ENCODE results near the gene NRXN3.

NRXN3 gene

DNA sequence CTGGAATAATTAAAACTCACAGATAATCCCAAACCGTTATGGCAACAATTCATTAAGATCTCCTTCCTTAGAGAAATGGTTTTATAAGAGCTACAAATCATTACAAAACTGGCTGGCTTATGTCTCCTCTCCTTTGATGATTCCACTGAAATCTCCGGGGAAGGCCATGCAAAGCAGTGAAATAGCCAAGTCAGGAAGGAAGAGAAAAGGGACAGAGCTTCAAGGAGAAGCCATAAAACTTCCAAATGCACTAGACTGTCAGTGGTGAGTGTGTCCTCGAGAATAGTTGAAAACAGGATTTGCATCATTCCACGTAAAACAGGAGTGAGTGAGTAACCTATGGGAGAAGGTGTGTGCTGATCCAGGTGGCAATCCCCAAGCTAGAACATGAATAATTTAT lies 1711.1 kb downstream of the NRXN3 start:
- Histone ChIP-seq H3K27ac (ENCODE audit: low read depth, low read length) (no peak overlapping the region), H3K4me1 (ENCODE audit: control insufficient read depth, insufficient read depth, low read length) (no peaks in the 10 kb centered on the region), H3K4me3 (ENCODE audit: low read length) (no peak overlapping the region), H3K36me3 (ENCODE audit: control insufficient read depth, insufficient read depth, low read length) (no peaks in the 10 kb centered on the region), H3K27me3 (ENCODE audit: control insufficient read depth, insufficient read depth, low read length) (no peaks in the 10 kb centered on the region), H3K9ac (ENCODE audit: low read length) (no peak overlapping the region)

DNA sequence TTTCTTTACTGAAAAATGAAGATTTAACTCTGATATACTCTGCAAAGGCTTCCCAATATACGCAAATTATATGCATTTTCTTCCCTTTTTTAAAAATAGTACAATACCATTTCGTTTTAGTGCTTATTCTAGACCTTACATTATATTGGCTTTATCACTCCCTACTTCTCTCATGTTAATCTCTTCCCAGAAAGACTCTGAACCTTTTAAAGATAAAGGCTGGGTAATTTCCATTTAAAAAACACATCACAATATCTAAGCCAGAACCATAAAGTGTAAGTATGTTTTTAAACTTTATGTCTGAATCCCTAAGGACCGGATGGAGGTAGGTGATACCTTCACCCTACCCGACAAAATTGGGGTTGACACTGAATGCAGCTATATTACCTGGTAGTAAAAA lies 1720.4 kb downstream of the NRXN3 start:
- H3K27ac ChIP-seq (ENCODE audit: low read depth, low read length), result no peak overlapping the region
- H3K9ac ChIP-seq (ENCODE audit: low read length), result no peak overlapping the region
- no peaks in the 10 kb centered on the region for H3K27me3 ChIP-seq (ENCODE audit: control insufficient read depth, insufficient read depth, low read length)
- no peaks in the 10 kb centered on the region for H3K36me3 ChIP-seq (ENCODE audit: control insufficient read depth, insufficient read depth, low read length)
- H3K4me3 ChIP-seq (ENCODE audit: low read length), result no peak overlapping the region
- H3K4me1 ChIP-seq (ENCODE audit: control insufficient read depth, insufficient read depth, low read length), result no peaks in the 10 kb centered on the region

DNA sequence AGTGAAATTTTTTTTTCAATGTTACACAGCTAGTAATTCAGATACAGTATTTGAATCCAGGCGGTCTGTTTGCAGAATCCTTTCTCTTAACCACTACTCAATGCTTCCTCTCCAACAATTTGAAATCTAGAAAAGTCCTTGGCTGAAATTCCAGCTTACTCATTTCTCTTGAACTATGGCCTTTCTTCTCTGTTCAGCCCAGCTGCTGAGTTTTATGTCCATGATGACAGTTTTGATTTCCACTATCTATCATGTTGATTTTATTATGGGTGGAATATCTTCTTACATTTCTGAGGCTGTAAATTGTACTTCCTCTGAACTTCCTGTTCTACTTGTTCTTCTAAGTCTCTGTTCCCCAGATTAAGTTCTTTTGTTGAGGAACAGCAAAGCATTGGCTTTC lies 1725.8 kb downstream of the NRXN3 start:
- no peaks in the 10 kb centered on the region for H3K36me3 ChIP-seq (ENCODE audit: control insufficient read depth, insufficient read depth, low read length)
- no peak overlapping the region for H3K9ac ChIP-seq (ENCODE audit: low read length)

DNA sequence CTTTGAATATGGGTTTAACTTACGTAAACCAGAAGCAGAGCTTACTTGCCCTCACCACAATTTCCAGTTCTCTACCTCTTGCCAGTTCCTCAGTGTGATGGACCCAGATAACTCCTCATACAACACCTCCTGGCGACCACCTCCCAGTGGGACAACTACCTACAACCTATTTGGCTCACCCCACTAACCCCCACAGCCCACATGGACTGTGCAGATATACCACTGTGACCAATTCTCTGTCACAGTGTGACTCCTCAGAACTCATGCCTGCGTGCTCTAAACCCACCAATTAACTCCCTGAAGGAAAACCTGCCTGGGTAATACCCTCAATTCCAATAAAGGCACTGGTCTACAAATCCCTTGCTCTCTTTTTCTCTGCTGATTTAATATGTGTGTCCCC lies 1729.4 kb downstream of the NRXN3 start:
- Histone ChIP-seq H3K4me3 (ENCODE audit: low read length) (no peak overlapping the region), H3K4me1 (ENCODE audit: control insufficient read depth, insufficient read depth, low read length) (no peaks in the 10 kb centered on the region), H3K9ac (ENCODE audit: low read length) (no peak overlapping the region), H3K27me3 (ENCODE audit: control insufficient read depth, insufficient read depth, low read length) (no peaks in the 10 kb centered on the region), H3K27ac (ENCODE audit: low read depth, low read length) (no peak overlapping the region), H3K36me3 (ENCODE audit: control insufficient read depth, insufficient read depth, low read length) (no peaks in the 10 kb centered on the region)

More for the DNA sequence above, 1725.8 kb downstream of the NRXN3 start:
- H3K27me3 ChIP-seq (ENCODE audit: control insufficient read depth, insufficient read depth, low read length), result no peaks in the 10 kb centered on the region
- no peak overlapping the region for H3K4me3 ChIP-seq (ENCODE audit: low read length)
- H3K27ac ChIP-seq (ENCODE audit: low read depth, low read length), result no peak overlapping the region
- H3K4me1 ChIP-seq (ENCODE audit: control insufficient read depth, insufficient read depth, low read length), result no peaks in the 10 kb centered on the region

DNA sequence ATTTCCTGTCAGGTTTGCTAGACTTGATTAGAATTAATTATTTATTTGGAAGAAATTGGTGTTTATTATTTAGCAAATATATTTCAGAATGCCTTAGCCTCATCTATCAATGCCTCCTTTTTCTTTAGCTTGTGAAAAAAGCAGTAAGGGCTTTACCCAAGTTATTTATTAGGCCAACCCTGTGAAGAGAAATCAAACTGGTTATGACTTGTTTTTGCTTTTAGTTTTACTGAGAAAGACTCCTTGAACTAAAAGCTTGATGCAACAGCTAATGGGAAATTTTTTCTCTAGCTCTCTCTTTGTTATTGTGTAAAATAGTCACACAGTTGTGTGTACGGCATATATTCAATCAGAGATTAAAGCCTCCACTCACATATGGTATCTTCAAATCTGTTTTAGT lies 1734.3 kb downstream of the NRXN3 start:
- Histone ChIP-seq H3K9ac (ENCODE audit: low read length) (no peak overlapping the region), H3K36me3 (ENCODE audit: control insufficient read depth, insufficient read depth, low read length) (no peaks in the 10 kb centered on the region), H3K27me3 (ENCODE audit: control insufficient read depth, insufficient read depth, low read length) (no peaks in the 10 kb centered on the region), H3K4me3 (ENCODE audit: low read length) (no peak overlapping the region), H3K27ac (ENCODE audit: low read depth, low read length) (no peak overlapping the region), H3K4me1 (ENCODE audit: control insufficient read depth, insufficient read depth, low read length) (no peaks in the 10 kb centered on the region)

DNA sequence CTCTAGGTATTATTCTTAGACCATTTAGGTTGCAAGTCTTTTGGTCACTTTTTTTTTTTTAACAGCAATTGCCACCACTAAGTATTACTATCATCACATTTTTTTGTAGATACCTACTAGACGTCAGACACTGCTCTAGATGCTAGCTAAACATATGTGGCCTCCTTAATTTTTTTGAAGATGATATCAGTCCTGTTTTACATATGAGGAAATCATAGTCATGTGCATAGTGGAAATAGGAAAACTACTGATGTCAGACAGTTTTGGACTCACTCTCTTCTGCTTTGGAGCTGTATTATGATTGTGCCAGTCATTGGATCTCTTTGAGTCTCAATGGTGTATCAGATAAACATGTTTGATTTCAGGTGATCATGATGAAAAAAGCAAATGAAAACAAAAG lies 1736.8 kb downstream of the NRXN3 start:
- H3K27ac ChIP-seq (ENCODE audit: low read depth, low read length), result no peak overlapping the region
- H3K9ac ChIP-seq (ENCODE audit: low read length), result no peak overlapping the region
- H3K27me3 ChIP-seq (ENCODE audit: control insufficient read depth, insufficient read depth, low read length), result no peaks in the 10 kb centered on the region
- no peak overlapping the region for H3K4me3 ChIP-seq (ENCODE audit: low read length)
- no peaks in the 10 kb centered on the region for H3K4me1 ChIP-seq (ENCODE audit: control insufficient read depth, insufficient read depth, low read length)
- H3K36me3 ChIP-seq (ENCODE audit: control insufficient read depth, insufficient read depth, low read length), result no peaks in the 10 kb centered on the region

DNA sequence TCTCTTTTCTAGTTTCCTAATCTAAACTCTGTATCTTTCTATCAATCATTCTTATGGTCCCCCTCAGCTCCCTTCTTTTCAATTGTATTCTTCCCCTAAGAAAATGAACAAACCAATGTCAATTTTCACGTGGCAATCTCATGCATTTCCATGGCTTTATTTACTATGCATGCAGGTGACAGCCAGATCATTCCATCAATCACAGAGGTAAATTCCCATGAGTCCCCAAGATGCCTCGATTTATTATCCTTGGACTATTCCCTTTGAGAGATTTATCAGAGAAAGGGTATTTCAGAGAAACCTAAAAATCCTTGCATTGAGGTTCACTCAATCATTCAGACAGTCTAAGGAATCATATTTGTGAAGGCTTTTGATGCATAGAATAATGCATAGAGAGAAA lies 1739.9 kb downstream of the NRXN3 start:
- Histone ChIP-seq H3K4me3 (ENCODE audit: low read length) (no peak overlapping the region), H3K36me3 (ENCODE audit: control insufficient read depth, insufficient read depth, low read length) (no peaks in the 10 kb centered on the region), H3K27ac (ENCODE audit: low read depth, low read length) (no peak overlapping the region), H3K9ac (ENCODE audit: low read length) (no peak overlapping the region), H3K4me1 (ENCODE audit: control insufficient read depth, insufficient read depth, low read length) (no peaks in the 10 kb centered on the region), H3K27me3 (ENCODE audit: control insufficient read depth, insufficient read depth, low read length) (no peaks in the 10 kb centered on the region)

DNA sequence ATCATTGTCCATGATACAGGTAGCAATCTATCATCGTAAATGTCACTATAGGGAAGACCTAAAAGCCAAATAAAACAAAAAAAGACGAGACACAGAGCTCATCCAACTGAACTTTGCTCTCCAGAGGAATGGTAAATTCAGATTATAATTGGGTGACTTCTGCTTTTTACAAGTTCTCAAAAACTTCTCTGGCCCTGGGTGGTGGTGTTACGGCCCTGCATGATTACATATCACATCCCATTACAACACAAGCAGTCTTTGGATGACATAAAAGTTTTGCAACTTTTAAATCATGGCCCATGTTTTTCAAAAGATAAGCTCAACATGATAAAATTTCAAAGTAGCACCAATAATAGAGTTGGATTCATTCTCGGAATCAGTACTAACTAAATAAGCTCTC lies 1741.6 kb downstream of the NRXN3 start:
- H3K27ac ChIP-seq (ENCODE audit: low read depth, low read length), result no peak overlapping the region
- no peaks in the 10 kb centered on the region for H3K27me3 ChIP-seq (ENCODE audit: control insufficient read depth, insufficient read depth, low read length)
- H3K4me1 ChIP-seq (ENCODE audit: control insufficient read depth, insufficient read depth, low read length), result no peaks in the 10 kb centered on the region
- no peak overlapping the region for H3K4me3 ChIP-seq (ENCODE audit: low read length)
- H3K36me3 ChIP-seq (ENCODE audit: control insufficient read depth, insufficient read depth, low read length), result no peaks in the 10 kb centered on the region
- H3K9ac ChIP-seq (ENCODE audit: low read length), result no peak overlapping the region

DNA sequence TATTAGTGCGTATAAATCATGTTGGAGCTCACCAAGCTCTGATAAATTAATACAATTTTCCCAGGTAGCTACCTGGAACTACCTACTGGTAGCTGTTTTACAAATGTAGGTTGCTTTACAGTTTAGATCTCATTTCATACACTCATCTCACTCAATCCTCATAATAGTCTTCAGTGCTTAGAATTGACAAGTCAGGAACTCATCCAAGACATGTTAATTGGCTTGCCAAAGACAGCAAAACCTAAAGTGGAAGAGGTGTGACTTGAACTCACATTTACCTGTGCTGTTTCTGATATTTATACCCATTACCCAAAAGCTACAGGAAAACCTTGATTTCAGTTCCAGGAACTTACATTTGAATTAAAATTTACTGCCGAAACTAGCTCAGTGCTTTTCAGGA lies 1744.4 kb downstream of the NRXN3 start:
- Histone ChIP-seq H3K4me1 (ENCODE audit: control insufficient read depth, insufficient read depth, low read length) (no peaks in the 10 kb centered on the region), H3K4me3 (ENCODE audit: low read length) (no peak overlapping the region), H3K36me3 (ENCODE audit: control insufficient read depth, insufficient read depth, low read length) (no peaks in the 10 kb centered on the region), H3K27me3 (ENCODE audit: control insufficient read depth, insufficient read depth, low read length) (no peaks in the 10 kb centered on the region), H3K9ac (ENCODE audit: low read length) (no peak overlapping the region), H3K27ac (ENCODE audit: low read depth, low read length) (no peak overlapping the region)

DNA sequence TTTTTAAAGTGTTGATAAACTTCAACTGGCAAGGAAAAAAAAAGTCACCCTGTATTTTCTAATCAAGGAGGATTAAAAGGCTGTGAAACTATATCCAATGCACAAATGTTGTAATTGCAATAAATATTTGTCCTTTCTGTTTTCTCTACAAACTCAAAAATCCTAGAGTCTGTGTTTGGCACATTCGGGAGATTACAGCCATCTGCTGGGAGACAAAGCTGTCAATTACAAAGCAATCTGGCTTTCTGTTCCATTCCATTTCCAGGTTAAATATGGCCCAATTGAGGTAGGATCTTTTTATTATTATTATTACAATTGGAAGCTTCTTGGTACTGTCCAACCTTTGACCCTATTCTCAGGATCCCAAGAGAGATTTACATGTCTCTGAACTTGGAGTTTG lies 1745.2 kb downstream of the NRXN3 start:
- Histone ChIP-seq H3K4me1 (ENCODE audit: control insufficient read depth, insufficient read depth, low read length) (no peaks in the 10 kb centered on the region), H3K9ac (ENCODE audit: low read length) (no peak overlapping the region), H3K4me3 (ENCODE audit: low read length) (no peak overlapping the region), H3K36me3 (ENCODE audit: control insufficient read depth, insufficient read depth, low read length) (no peaks in the 10 kb centered on the region), H3K27me3 (ENCODE audit: control insufficient read depth, insufficient read depth, low read length) (no peaks in the 10 kb centered on the region), H3K27ac (ENCODE audit: low read depth, low read length) (no peak overlapping the region)

DNA sequence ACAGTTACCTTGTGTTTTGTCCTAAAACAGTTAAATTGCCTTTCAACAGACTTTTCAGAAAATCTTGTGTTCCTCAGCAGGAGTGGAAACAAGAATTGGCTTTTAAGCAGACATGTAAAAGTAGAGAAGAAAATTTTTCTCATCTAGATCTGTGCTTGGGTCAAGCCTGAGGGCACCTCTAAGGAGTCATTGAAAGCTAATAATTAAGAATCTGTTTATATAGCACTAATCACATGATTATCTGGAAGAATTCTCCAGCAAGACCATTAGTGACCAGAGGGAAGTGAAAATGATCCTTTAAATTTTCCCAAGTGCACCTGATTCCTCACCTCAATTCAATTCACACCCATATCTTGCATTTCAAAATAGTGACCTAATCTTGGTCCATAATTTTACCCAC lies 1746.1 kb downstream of the NRXN3 start:
- Histone ChIP-seq H3K4me3 (ENCODE audit: low read length) (no peak overlapping the region), H3K9ac (ENCODE audit: low read length) (no peak overlapping the region), H3K4me1 (ENCODE audit: control insufficient read depth, insufficient read depth, low read length) (no peaks in the 10 kb centered on the region), H3K27me3 (ENCODE audit: control insufficient read depth, insufficient read depth, low read length) (no peaks in the 10 kb centered on the region), H3K36me3 (ENCODE audit: control insufficient read depth, insufficient read depth, low read length) (no peaks in the 10 kb centered on the region), H3K27ac (ENCODE audit: low read depth, low read length) (no peak overlapping the region)

DNA sequence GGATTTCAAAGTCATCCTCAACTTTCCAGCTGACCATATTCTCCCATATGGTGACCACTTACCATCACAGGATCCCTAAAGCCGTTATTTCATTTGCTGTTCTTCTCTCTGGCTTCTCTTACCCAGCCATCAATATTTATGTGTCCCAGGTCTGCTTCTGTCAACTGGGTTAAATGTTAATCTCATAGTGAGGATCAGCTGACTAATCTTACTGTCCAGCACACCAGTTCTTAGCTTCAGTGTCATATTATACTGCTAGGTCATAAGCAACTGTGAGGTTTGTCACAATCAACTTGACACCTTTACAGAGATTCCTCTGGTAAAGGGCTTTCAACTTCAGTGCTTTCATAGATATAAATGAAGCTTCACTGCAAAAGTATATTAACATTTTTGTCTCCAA lies 1746.7 kb downstream of the NRXN3 start:
- Histone ChIP-seq H3K36me3 (ENCODE audit: control insufficient read depth, insufficient read depth, low read length) (no peaks in the 10 kb centered on the region), H3K9ac (ENCODE audit: low read length) (no peak overlapping the region), H3K27ac (ENCODE audit: low read depth, low read length) (no peak overlapping the region), H3K4me1 (ENCODE audit: control insufficient read depth, insufficient read depth, low read length) (no peaks in the 10 kb centered on the region), H3K4me3 (ENCODE audit: low read length) (no peak overlapping the region), H3K27me3 (ENCODE audit: control insufficient read depth, insufficient read depth, low read length) (no peaks in the 10 kb centered on the region)
